HCT116 (cell line): ENCODE data around the gene THRB. TPM values are rescaled to one million over a fixed set of nuclear protein-coding genes. Genes with fewer than 3 reads are reported as not detected.

ENCODE experiments used
- ATAC-seq: fragments of 200-7000 bp; cut with Tn5 transposase; 2 replicates; pipeline ENCODE4 v1.9.1; 2020; ENCODE audit warnings: mild to moderate bottlenecking, moderate library complexity
- BruUV-seq: library from RNA; stranded (reverse); fragments of 400-500 nt; replicated peaks from 2 replicates; lab custom pipeline; 2021; lab: Mats Ljungman, UMichigan
- CTCF ChIA-PET: fragments of 300-600 bp; sonication (Branson Sonifier 250); formaldehyde crosslinking; loops from one replicate; lab custom pipeline; 2021; ENCODE audit warnings: antibody characterized with exemption; lab: Charles Lee
- POLR2A ChIA-PET: fragments of 300-600, 350-600 bp; sonication (Branson Sonifier 250); formaldehyde crosslinking; loops from one replicate; lab custom pipeline; 2021; ENCODE audit warnings: antibody characterized with exemption; lab: Charles Lee
- RAD21 ChIA-PET, 2 experiments: fragments of 300-600 bp; sonication (Branson Sonifier 250); formaldehyde crosslinking; loops; one replicate each; lab custom pipeline; 2023; ENCODE audit warnings: low total read pairs in 2 of 2; ENCODE audit not compliant: uncharacterized antibody in 2 of 2, unreplicated experiment in 2 of 2, low non-redundant PET in 1 of 2; lab: Charles Lee
- DNase-seq: peaks from one replicate; pipeline ENCODE4 v3.0.0-alpha.2; 2010; ENCODE audit warnings: low read depth, low spot score
- H2AFZ ChIP-seq: fragments of 200-600 bp; shearing (Covaris generic), sonication (generic); 2 replicates; pipeline ENCODE4 v1.6.1; 2017; ENCODE audit warnings: low read depth, mixed run types, mixed read lengths, antibody characterized with exemption, low read length; ENCODE audit not compliant: poor library complexity, severe bottlenecking
- H3K27ac ChIP-seq: 2 replicates; pipeline ENCODE4 v1.5.1; 2012; ENCODE audit warnings: low read depth, low read length
- H3K27me3 ChIP-seq: fragments of 200-600 bp; sonication (generic); 2 replicates; pipeline ENCODE4 v1.6.1; 2016; ENCODE audit warnings: mixed run types, low read length, mixed read lengths; ENCODE audit not compliant: insufficient read depth
- H3K36me3 ChIP-seq, 2 experiments: fragments of 200-500 bp in 1 of 2; fragments of 200-600 bp in 1 of 2; sonication (Bioruptor generic) in 1 of 2; sonication (generic) in 1 of 2; 2 replicates each; pipeline versions ENCODE4 v1.5.1 to v1.6.1; 2014 to 2016; ENCODE audit warnings: low read length in 2 of 2, inconsistent platforms in 1 of 2, mixed read lengths in 1 of 2, mixed run types in 1 of 2; ENCODE audit not compliant: insufficient read depth in 2 of 2, control insufficient read depth in 1 of 2
- H3K4me1 ChIP-seq, 2 experiments: fragments of 200-600 bp in 1 of 2; sonication (generic) in 1 of 2; 2 replicates each; pipeline versions ENCODE4 v1.5.1 to v1.6.1; 2012 to 2017; ENCODE audit warnings: low read length in 2 of 2, inconsistent platforms in 1 of 2, mild to moderate bottlenecking in 1 of 2, mixed read lengths in 1 of 2, mixed run types in 1 of 2, moderate library complexity in 1 of 2; ENCODE audit not compliant: insufficient read depth in 2 of 2, control insufficient read depth in 1 of 2
- H3K4me2 ChIP-seq: fragments of 200-600 bp; sonication (generic); 2 replicates; pipeline ENCODE4 v1.6.1; 2017; ENCODE audit warnings: mixed run types, low read length, mixed read lengths
- H3K4me3 ChIP-seq, 2 experiments: fragments of 200-600 bp in 1 of 2; sonication (generic) in 1 of 2; replicated peaks in 1 of 2; 2 replicates each; pipeline ENCODE4 v1.5.1; 2011 to 2016; ENCODE audit warnings: low read length in 2 of 2, control low read depth in 1 of 2, low read depth in 1 of 2, mild to moderate bottlenecking in 1 of 2, mixed read lengths in 1 of 2, mixed run types in 1 of 2
- H3K79me2 ChIP-seq: fragments of 200-600 bp; sonication (generic); 2 replicates; pipeline ENCODE4 v1.6.1; 2017; ENCODE audit warnings: mild to moderate bottlenecking, mixed run types, low read length, moderate library complexity, mixed read lengths; ENCODE audit not compliant: insufficient read depth
- H3K9ac ChIP-seq: fragments of 200-600 bp; sonication (generic); 2 replicates; pipeline ENCODE4 v1.6.1; 2016; ENCODE audit warnings: low read length, mixed read lengths
- H3K9me2 ChIP-seq: fragments of 200-600 bp; sonication (generic), shearing (Covaris generic); 2 replicates; pipeline ENCODE4 v1.6.1; 2017; ENCODE audit warnings: mixed run types, mild to moderate bottlenecking, moderate library complexity; ENCODE audit not compliant: insufficient read depth
- H3K9me3 ChIP-seq, 2 experiments: fragments of 200-500 bp in 1 of 2; fragments of 200-600 bp in 1 of 2; sonication (Bioruptor generic) in 1 of 2; sonication (generic) in 1 of 2; 2 replicates each; pipeline ENCODE4 v1.6.1; 2014 to 2017; ENCODE audit warnings: low read length in 2 of 2, mixed read lengths in 2 of 2, inconsistent platforms in 1 of 2, low read depth in 1 of 2, mild to moderate bottlenecking in 1 of 2, mixed run types in 1 of 2, moderate library complexity in 1 of 2; ENCODE audit not compliant: control insufficient read depth in 1 of 2, insufficient read depth in 1 of 2
- H4K20me1 ChIP-seq: fragments of 200-600 bp; sonication (generic), shearing (Covaris generic); 2 replicates; pipeline ENCODE4 v1.6.1; 2017; ENCODE audit warnings: mixed run types, mild to moderate bottlenecking, moderate library complexity; ENCODE audit not compliant: insufficient read depth
- CBX3 ChIP-seq: IDR thresholded peaks from 2 replicates; pipeline ENCODE4 v1.6.1; 2012; ENCODE audit warnings: low read depth
- CEBPB ChIP-seq: IDR thresholded peaks from 2 replicates; pipeline ENCODE4 v1.6.1; 2012; ENCODE audit warnings: low read depth
- CTCF ChIP-seq, 3 experiments: fragments of 200-600 bp in 1 of 3; sonication (generic) in 1 of 3; IDR thresholded peaks in 2 of 3; conservative IDR thresholded peaks in 1 of 3; 2 replicates each; pipeline ENCODE4 v1.5.1; 2012 to 2017; ENCODE audit warnings: low read depth in 2 of 3, low read length in 2 of 3, antibody characterized with exemption in 1 of 3, borderline replicate concordance in 1 of 3, control low read depth in 1 of 3, mild to moderate bottlenecking in 1 of 3, mixed read lengths in 1 of 3, mixed run types in 1 of 3, moderate library complexity in 1 of 3; ENCODE audit not compliant: insufficient read depth in 1 of 3
- ELF1 ChIP-seq: IDR thresholded peaks from 2 replicates; pipeline ENCODE4 v1.6.1; 2012; ENCODE audit warnings: low read depth, borderline replicate concordance
- EZH2 ChIP-seq: fragments of 200-600 bp; sonication (generic); IDR thresholded peaks from 2 replicates; pipeline ENCODE4 v1.6.1; 2017; ENCODE audit warnings: antibody characterized with exemption, mixed run types
- EZH2phosphoT487 ChIP-seq: fragments of 200-600 bp; IDR thresholded peaks from 2 replicates; pipeline ENCODE4 v1.6.1; 2018; ENCODE audit warnings: antibody characterized with exemption, borderline replicate concordance
- JUND ChIP-seq: IDR thresholded peaks from 2 replicates; pipeline ENCODE4 v1.6.1; 2012
- MAX ChIP-seq: IDR thresholded peaks from 2 replicates; pipeline ENCODE4 v1.6.1; 2012
- POLR2A ChIP-seq: IDR thresholded peaks from 2 replicates; pipeline ENCODE4 v1.7.0; 2011; ENCODE audit warnings: borderline replicate concordance; ENCODE audit not compliant: insufficient read depth, insufficient read length; ENCODE audit errors: extremely low read depth
- POLR2AphosphoS5 ChIP-seq: IDR thresholded peaks from 2 replicates; pipeline ENCODE4 v1.6.1; 2011; ENCODE audit warnings: mild to moderate bottlenecking, low read depth, low read length, moderate library complexity
- SIN3A ChIP-seq: IDR thresholded peaks from 2 replicates; pipeline ENCODE4 v1.6.1; 2012; ENCODE audit warnings: low read depth
- YY1 ChIP-seq: IDR thresholded peaks from 2 replicates; pipeline ENCODE4 v1.6.1; 2011; ENCODE audit warnings: low read length, low read depth, moderate library complexity, mild to moderate bottlenecking; ENCODE audit not compliant: insufficient replicate concordance; ENCODE audit errors: extremely low read depth
- intact Hi-C: fragments of 100-400 bp; cut with micrococcal nuclease; formaldehyde crosslinking; loops from 2 replicates; pipeline ENCODE4 v1.10.0; 2022
- total RNA-seq: library from RNA; stranded (reverse); gene quantifications from one replicate; pipeline ENCODE4 v1.2.1, GENCODE V29; 2021; ENCODE audit not compliant: unreplicated experiment
- TF ChIP-seq, protein P1 (sequence below): IDR thresholded peaks from 2 replicates; pipeline ENCODE4 v1.6.1; 2012; ENCODE audit warnings: low read depth
- TF ChIP-seq, protein P2 (sequence below): IDR thresholded peaks from 2 replicates; pipeline ENCODE4 v1.6.1; 2011; ENCODE audit warnings: mild to moderate bottlenecking, low read length, moderate library complexity; ENCODE audit not compliant: insufficient replicate concordance; ENCODE audit errors: extremely low read depth

Gene THRB
- total RNA-seq, 1 experiment from 2014 or later, result 2.5 TPM

DNA sequence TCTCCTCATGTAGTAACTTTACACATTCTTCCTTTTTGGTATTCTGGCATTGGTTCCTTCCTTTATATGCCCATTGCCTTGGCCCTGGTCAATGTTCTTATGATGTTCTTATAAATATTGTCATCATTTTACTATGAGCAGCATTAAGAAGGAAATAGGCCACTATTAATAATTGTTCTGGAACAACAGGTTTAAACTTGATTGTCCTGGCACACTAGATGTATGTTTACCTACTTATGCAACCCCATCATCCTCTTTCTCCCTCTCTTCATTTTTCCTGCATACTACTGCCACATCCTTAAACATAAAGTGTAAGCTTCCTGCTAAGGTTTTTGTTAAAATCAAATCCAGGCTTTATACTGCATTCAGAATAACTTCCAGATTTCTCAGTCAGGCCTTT is 114.7 kb downstream of the THRB start (continued):
- TF ChIP-seq, protein P1, sequence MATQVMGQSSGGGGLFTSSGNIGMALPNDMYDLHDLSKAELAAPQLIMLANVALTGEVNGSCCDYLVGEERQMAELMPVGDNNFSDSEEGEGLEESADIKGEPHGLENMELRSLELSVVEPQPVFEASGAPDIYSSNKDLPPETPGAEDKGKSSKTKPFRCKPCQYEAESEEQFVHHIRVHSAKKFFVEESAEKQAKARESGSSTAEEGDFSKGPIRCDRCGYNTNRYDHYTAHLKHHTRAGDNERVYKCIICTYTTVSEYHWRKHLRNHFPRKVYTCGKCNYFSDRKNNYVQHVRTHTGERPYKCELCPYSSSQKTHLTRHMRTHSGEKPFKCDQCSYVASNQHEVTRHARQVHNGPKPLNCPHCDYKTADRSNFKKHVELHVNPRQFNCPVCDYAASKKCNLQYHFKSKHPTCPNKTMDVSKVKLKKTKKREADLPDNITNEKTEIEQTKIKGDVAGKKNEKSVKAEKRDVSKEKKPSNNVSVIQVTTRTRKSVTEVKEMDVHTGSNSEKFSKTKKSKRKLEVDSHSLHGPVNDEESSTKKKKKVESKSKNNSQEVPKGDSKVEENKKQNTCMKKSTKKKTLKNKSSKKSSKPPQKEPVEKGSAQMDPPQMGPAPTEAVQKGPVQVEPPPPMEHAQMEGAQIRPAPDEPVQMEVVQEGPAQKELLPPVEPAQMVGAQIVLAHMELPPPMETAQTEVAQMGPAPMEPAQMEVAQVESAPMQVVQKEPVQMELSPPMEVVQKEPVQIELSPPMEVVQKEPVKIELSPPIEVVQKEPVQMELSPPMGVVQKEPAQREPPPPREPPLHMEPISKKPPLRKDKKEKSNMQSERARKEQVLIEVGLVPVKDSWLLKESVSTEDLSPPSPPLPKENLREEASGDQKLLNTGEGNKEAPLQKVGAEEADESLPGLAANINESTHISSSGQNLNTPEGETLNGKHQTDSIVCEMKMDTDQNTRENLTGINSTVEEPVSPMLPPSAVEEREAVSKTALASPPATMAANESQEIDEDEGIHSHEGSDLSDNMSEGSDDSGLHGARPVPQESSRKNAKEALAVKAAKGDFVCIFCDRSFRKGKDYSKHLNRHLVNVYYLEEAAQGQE, result no peak
- TF ChIP-seq, protein P2, sequence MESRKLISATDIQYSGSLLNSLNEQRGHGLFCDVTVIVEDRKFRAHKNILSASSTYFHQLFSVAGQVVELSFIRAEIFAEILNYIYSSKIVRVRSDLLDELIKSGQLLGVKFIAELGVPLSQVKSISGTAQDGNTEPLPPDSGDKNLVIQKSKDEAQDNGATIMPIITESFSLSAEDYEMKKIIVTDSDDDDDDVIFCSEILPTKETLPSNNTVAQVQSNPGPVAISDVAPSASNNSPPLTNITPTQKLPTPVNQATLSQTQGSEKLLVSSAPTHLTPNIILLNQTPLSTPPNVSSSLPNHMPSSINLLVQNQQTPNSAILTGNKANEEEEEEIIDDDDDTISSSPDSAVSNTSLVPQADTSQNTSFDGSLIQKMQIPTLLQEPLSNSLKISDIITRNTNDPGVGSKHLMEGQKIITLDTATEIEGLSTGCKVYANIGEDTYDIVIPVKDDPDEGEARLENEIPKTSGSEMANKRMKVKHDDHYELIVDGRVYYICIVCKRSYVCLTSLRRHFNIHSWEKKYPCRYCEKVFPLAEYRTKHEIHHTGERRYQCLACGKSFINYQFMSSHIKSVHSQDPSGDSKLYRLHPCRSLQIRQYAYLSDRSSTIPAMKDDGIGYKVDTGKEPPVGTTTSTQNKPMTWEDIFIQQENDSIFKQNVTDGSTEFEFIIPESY, result no peak
- TF ChIP-seq ELF1, result no peak

- no peak overlapping the region for H3K4me3 ChIP-seq
- H3K4me1 ChIP-seq, result no peaks in the 10 kb centered on the region
- ChIA-PET RAD21 (no interaction called here), CTCF (no interaction called here), POLR2A (no interaction called here)
- no peaks in the 10 kb centered on the region for H4K20me1 ChIP-seq
- no peaks in the 10 kb centered on the region for H3K9me3 ChIP-seq
- H3K4me2 ChIP-seq, result no peak overlapping the region
- H3K27ac ChIP-seq, result no peak overlapping the region
- H3K27me3 ChIP-seq, result no peaks in the 10 kb centered on the region
- ATAC-seq (no peak), DNase-seq (no peak)
- no peak overlapping the region for H3K9ac ChIP-seq
- H3K79me2 ChIP-seq, result no peaks in the 10 kb centered on the region
- no TSS peak for BruUV-seq
- intact Hi-C loops, result no loop called here
- no peaks in the 10 kb centered on the region for H3K36me3 ChIP-seq
- H3K9me2 ChIP-seq, result no peaks in the 10 kb centered on the region
- H2AFZ ChIP-seq, result no peak overlapping the region
- TF ChIP-seq POLR2AphosphoS5 (no peak), ELF1 (no peak), EZH2phosphoT487 (no peak), YY1 (no peak), SIN3A (no peak), CBX3 (no peak), CTCF (IDR thresholded peaks at IDR 0.05 in 2 of 3, conservative IDR thresholded peaks at IDR 0.05 in 1 of 3; ENCODE audit: borderline replicate concordance in 1 of 3, insufficient read depth in 1 of 3, low read depth in 2 of 3, low read length in 2 of 3) (no peak), POLR2A (no peak), EZH2 (no peak), MAX (no peak), CEBPB (no peak), JUND (no peak)
- TF ChIP-seq, protein P2, result no peak
- TF ChIP-seq, all 23 proteins: peak for 0
These were observed 116.3 kb downstream of the THRB start for GRCh38 chr3:24378313-24378712.
